Pancreas (tissue), 10 donors: ENCODE results near the gene TTF2. TPM values are rescaled to one million over a fixed set of nuclear protein-coding genes. Genes with fewer than 3 reads are reported as not detected.

ENCODE experiments used
- ATAC-seq, 4 donors: fragments of 200-7000 bp; cut with Tn5 transposase; one replicate each; pipeline versions ENCODE4 v1.8.0 to v1.9.1; 2020; ENCODE audit warnings: mild to moderate bottlenecking in 4 of 4, moderate library complexity in 4 of 4
- DNase-seq, 6 donors: peaks; one replicate each; pipeline ENCODE4 v3.0.0-alpha.2; 2020
- FAIRE-seq: peaks from 2 replicates; lab custom pipeline; 2012; peaks lifted over from hg19 to GRCh38; lab: Jason Lieb, UNC
- H3K27ac ChIP-seq, 4 donors: fragments of 200-600 bp; sonication (generic); 1 replicate in 3 of 4; 2 replicates in 1 of 4; pipeline versions ENCODE4 v1.5.0 to v1.8.0; 2020
- H3K27me3 ChIP-seq, 4 donors: fragments of 200-600 bp; one replicate each; pipeline ENCODE4 v1.8.0; 2021
- H3K36me3 ChIP-seq, 3 donors: fragments of 200-600 bp; sonication (generic) in 1 of 3; one replicate each; pipeline versions ENCODE4 v1.5.0 to v1.8.0; 2020 to 2021
- H3K4me1 ChIP-seq, 3 donors: fragments of 200-600 bp; one replicate each; pipeline ENCODE4 v1.8.0; 2021
- H3K4me3 ChIP-seq, 4 donors: fragments of 200-600 bp; sonication (generic) in 2 of 4; one replicate each; pipeline versions ENCODE4 v1.5.0 to v1.8.0; 2020 to 2021
- H3K9me3 ChIP-seq, 4 donors: fragments of 200-600 bp; one replicate each; pipeline ENCODE4 v1.8.0; 2021
- WGBS, 2 donors: extraction: QIAGEN DNeasy Blood & Tissue Kit; methylation state at CpG; one replicate each; pipeline ENCODE4 v1.1.7; 2013; 5-methylcytosine and 5-hydroxymethylcytosine counted together
- intact Hi-C, 3 donors: fragments of 100-400 bp; cut with DNase I; formaldehyde crosslinking; loops; one replicate each; pipeline versions ENCODE4 v1.11.1 to v1.14.2; 2022
- polyA plus RNA-seq, 2 donors: library from polyadenylated mRNA; stranded (reverse); fragments of 200-250 nt; gene quantifications; one replicate each; pipeline ENCODE4 v1.2.3, GENCODE V29; 2013
- total RNA-seq, 6 donors: library from RNA; stranded (reverse); fragmentation: NEBNext Ultra II Directional in 4 of 6; extraction: Animal tissue kit (Norgen Biotek cat#: 25700) in 4 of 6; gene quantifications; one replicate each; pipeline versions ENCODE4 v1.2.1 to v1.2.4, GENCODE V29; 2021 to 2023
- TF ChIP-seq, protein P1 (sequence below), 4 donors: fragments of 200-600 bp; sonication (generic) in 3 of 4; IDR thresholded peaks; one replicate each; pipeline versions ENCODE4 v1.5.0 to v1.8.0; 2021; ENCODE audit warnings: antibody characterized with exemption in 4 of 4
- donor health status: healthy with polysubstance abuse.
- donor health status: DM: no; HTN: no; CAD: no; lungs with moderate emphysema.
- donor health status: DM: no; HTN: no; CAD: no.
- donor health status: control.
- donor health status: control.
- donor health status: Bipolar disorder and iron deficiency.
- donor health status: DM: yes; HTN: yes; CAD: no.
- donor health status: DM: no; HTN: no; CAD: no.
- donor health status: DM: no; HTN: no; CAD: no.
- donor health status: DM: yes; HTN: yes; CAD: no.

The TTF2 gene
- total and polyA plus RNA-seq, 8 donors = 2.0 to 16.5 (median 5.0) TPM

GRCh38 chr1:117038236-117038635 lies 21.9 kb upstream of the TTF2 start:
- no peak overlapping the region for H3K4me3 ChIP-seq
- DNase-seq = no peak
- 84 to 86% methylated on average over 6 of the region's 6 CpGs for WGBS, 2 donors
- H3K27ac ChIP-seq = no peak overlapping the region
- no peak for FAIRE-seq
- no peaks in the 10 kb centered on the region for H3K4me1 ChIP-seq
- H3K27me3 ChIP-seq = no peaks in the 10 kb centered on the region
- intact Hi-C loops = no loop called here
- H3K36me3 ChIP-seq = no peaks in the 10 kb centered on the region
- TF ChIP-seq, protein P1, sequence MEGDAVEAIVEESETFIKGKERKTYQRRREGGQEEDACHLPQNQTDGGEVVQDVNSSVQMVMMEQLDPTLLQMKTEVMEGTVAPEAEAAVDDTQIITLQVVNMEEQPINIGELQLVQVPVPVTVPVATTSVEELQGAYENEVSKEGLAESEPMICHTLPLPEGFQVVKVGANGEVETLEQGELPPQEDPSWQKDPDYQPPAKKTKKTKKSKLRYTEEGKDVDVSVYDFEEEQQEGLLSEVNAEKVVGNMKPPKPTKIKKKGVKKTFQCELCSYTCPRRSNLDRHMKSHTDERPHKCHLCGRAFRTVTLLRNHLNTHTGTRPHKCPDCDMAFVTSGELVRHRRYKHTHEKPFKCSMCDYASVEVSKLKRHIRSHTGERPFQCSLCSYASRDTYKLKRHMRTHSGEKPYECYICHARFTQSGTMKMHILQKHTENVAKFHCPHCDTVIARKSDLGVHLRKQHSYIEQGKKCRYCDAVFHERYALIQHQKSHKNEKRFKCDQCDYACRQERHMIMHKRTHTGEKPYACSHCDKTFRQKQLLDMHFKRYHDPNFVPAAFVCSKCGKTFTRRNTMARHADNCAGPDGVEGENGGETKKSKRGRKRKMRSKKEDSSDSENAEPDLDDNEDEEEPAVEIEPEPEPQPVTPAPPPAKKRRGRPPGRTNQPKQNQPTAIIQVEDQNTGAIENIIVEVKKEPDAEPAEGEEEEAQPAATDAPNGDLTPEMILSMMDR (IDR thresholded peaks at IDR 0.05) = no peak
- no peak for ATAC-seq
- no peaks in the 10 kb centered on the region for H3K9me3 ChIP-seq

- Histone ChIP-seq H3K9me3 (no peaks in the 10 kb centered on the region), H3K27ac (no peak overlapping the region), H3K4me1 (peaks cover 0 to 5% (median 0%) of the 10 kb centered on the region in 3 donors), H3K27me3 (no peaks in the 10 kb centered on the region), H3K36me3 (peaks cover 0 to 2% (median 0%) of the 10 kb centered on the region in 3 donors), H3K4me3 (no peak overlapping the region)
- FAIRE-seq (no peak), ATAC-seq (no peak), DNase-seq (no peak)
- TF ChIP-seq, protein P1 (IDR thresholded peaks at IDR 0.05) = no peak
- WGBS, 2 donors = 91 to 94% methylated on average over 1 of the region's 1 CpG
- intact Hi-C loops = no loop called here
Measured at GRCh38 chr1:117044217-117044616, 15.9 kb upstream of the TTF2 start.

DNA sequence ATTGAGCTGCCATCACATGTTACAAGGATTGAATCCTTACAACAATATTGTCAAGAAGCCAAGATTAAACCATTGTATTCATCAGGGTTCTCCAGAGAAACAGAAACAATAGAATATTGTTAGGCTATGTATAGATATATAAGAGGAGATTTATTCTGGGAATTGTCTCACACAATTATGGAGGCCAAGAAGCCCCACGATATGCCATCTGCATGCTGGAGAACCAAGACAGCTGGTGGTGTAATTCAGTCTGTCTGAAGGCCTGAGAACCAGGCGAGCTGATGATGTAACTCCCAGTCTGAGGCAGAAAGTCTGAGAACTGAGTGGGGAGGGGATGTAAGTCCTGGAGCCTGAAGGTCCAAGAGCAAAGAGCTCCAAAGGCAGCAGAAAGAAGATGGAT lies 14.5 kb upstream of the TTF2 start:
- no peaks in the 10 kb centered on the region for H3K27me3 ChIP-seq
- intact Hi-C loops = no loop called here
- ATAC-seq (no peak), DNase-seq (no peak), FAIRE-seq (no peak)
- WGBS, 2 donors = 88 to 93% methylated on average over 2 of the region's 2 CpGs
- H3K36me3 ChIP-seq = peaks cover 0 to 5% (median 0%) of the 10 kb centered on the region in 3 donors
- TF ChIP-seq, protein P1 (IDR thresholded peaks at IDR 0.05) = no peak
- H3K9me3 ChIP-seq = no peaks in the 10 kb centered on the region
- H3K27ac ChIP-seq = no peak overlapping the region
- peaks cover 0 to 5% (median 0%) of the 10 kb centered on the region in 3 donors for H3K4me1 ChIP-seq
- no peak overlapping the region for H3K4me3 ChIP-seq

GRCh38 chr1:117046781-117047180 lies 13.3 kb upstream of the TTF2 start:
- intact Hi-C loops = no loop called here
- FAIRE-seq (no peak), DNase-seq (no peak), ATAC-seq (peak in 2 of 4 donors; percentile 40 to 69)
- no peaks in the 10 kb centered on the region for H3K9me3 ChIP-seq
- H3K27ac ChIP-seq = no peak overlapping the region
- TF ChIP-seq, protein P1 (IDR thresholded peaks at IDR 0.05) = no peak
- H3K27me3 ChIP-seq = no peaks in the 10 kb centered on the region
- H3K4me3 ChIP-seq = no peak overlapping the region
- 24 to 26% methylated on average over 4 of the region's 4 CpGs for WGBS, 2 donors
- peaks cover 0 to 5% (median 0%) of the 10 kb centered on the region in 3 donors for H3K36me3 ChIP-seq
- H3K4me1 ChIP-seq = peaks cover 0 to 5% (median 0%) of the 10 kb centered on the region in 3 donors

GRCh38 chr1:117047271-117047670 lies 12.9 kb upstream of the TTF2 start:
- FAIRE-seq (no peak), ATAC-seq (no peak), DNase-seq (no peak)
- H3K27me3 ChIP-seq = no peaks in the 10 kb centered on the region
- H3K4me1 ChIP-seq = peaks cover 0 to 5% (median 0%) of the 10 kb centered on the region in 3 donors
- TF ChIP-seq, protein P1 (IDR thresholded peaks at IDR 0.05) = no peak
- intact Hi-C loops = no loop called here
- WGBS, 2 donors = 93 to 96% methylated on average over 2 of the region's 2 CpGs
- peaks cover 0 to 5% (median 0%) of the 10 kb centered on the region in 3 donors for H3K36me3 ChIP-seq
- no peak overlapping the region for H3K4me3 ChIP-seq
- H3K9me3 ChIP-seq = no peaks in the 10 kb centered on the region
- no peak overlapping the region for H3K27ac ChIP-seq
